Astrocyte of the spinal cord (primary cell): ENCODE data around the gene ZFHX3.
A peak's percentile ranks its signal among the peaks of the same experiment; 100 is the strongest.

Experiments
- DNase-seq: peaks from one replicate; pipeline ENCODE4 v3.0.0; 2011; ENCODE audit warnings: low read depth, low spot score
- H3K4me3 ChIP-seq: 2 replicates; pipeline ENCODE4 v1.5.1; 2011; ENCODE audit warnings: low read depth, mild to moderate bottlenecking, low read length, moderate library complexity
- CTCF ChIP-seq: IDR thresholded peaks from 2 replicates; pipeline ENCODE4 v1.5.1; 2012; ENCODE audit warnings: low read depth, mild to moderate bottlenecking, low read length, inconsistent platforms
- in situ Hi-C: cut with HindIII; loops from 2 replicates; pipeline ENCODE4 v1.10.0; 2017; ENCODE audit warnings: low sequenced_read_pairs

The ZFHX3 gene

DNA sequence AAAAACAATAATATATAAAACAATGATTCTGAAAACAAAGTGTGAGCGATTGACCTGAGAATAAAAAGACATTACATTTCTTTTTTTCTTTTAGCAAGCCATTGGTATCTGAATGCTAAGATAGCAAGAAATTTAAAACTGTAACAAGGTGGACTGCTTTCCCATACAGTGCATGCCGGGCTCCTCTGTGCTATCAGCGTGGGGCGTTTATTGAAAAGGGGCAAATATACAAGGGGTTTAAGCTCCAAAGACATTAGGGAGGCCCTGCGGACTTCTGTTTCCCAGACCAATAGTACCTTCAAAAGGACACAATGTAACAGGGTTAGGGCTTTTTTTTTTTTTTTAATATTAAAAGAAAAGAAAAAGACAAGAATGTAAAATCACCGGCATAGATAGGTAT is 261.3 kb downstream of the ZFHX3 start:
- no peak overlapping the region for H3K4me3 ChIP-seq
- DNase-seq: no peak
- no peak for TF ChIP-seq CTCF
- in situ Hi-C loops: no loop called here

GRCh38 chr16:72785886-72786285 is 262.0 kb downstream of the ZFHX3 start:
- H3K4me3 ChIP-seq: no peak overlapping the region
- in situ Hi-C loops: no loop called here
- no peak for TF ChIP-seq CTCF
- peak; percentile 38 for DNase-seq

GRCh38 chr16:72785171-72785570 is 262.8 kb downstream of the ZFHX3 start:
- no peak overlapping the region for H3K4me3 ChIP-seq
- in situ Hi-C loops: no loop called here
- no peak for TF ChIP-seq CTCF

GRCh38 chr16:72783716-72784318 is 264.1 kb downstream of the ZFHX3 start:
- TF ChIP-seq CTCF: no peak
- DNase-seq: peak; percentile 52
- no peak overlapping the region for H3K4me3 ChIP-seq
- in situ Hi-C loops: no loop called here

More at GRCh38 chr16:72785171-72785570, 262.8 kb downstream of the ZFHX3 start:
- no peak for DNase-seq

DNA sequence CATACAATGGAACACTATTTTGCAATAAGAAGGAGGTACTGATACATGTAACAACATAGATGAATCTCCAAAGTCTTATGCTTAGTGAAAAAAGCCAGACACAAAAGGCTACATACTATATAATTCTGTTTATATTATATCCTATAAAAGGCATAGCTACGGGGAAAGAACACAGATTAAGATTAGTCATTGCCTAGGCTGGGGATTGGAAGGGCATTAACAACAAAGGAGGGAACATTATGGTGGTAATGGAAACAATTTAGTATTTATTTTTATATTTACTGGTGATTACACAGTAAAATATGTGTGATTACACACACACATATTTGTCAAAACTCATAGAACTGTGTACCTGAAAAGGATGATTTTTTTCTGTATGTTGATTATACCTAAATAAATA is 278.1 kb downstream of the ZFHX3 start:
- in situ Hi-C loops: no loop called here
- no peak for TF ChIP-seq CTCF
- DNase-seq: no peak
- H3K4me3 ChIP-seq: no peak overlapping the region

GRCh38 chr16:72768591-72768990 is 279.3 kb downstream of the ZFHX3 start:
- H3K4me3 ChIP-seq: no peak overlapping the region
- in situ Hi-C loops: no loop called here
- DNase-seq: no peak
- no peak for TF ChIP-seq CTCF
